HCT116 (cell line): ENCODE measurements around the gene PKN1. TPM values are rescaled to one million over a fixed set of nuclear protein-coding genes. Genes with fewer than 3 reads are reported as not detected.
A peak's percentile ranks its signal among the peaks of the same experiment; 100 is the strongest.

Experiments used
- ATAC-seq: fragments of 200-7000 bp; cut with Tn5 transposase; 2 replicates; pipeline ENCODE4 v1.9.1; 2020; ENCODE audit warnings: mild to moderate bottlenecking, moderate library complexity
- BruUV-seq: library from RNA; stranded (reverse); fragments of 400-500 nt; replicated peaks from 2 replicates; lab custom pipeline; 2021; lab: Mats Ljungman, UMichigan
- CTCF ChIA-PET: fragments of 300-600 bp; sonication (Branson Sonifier 250); formaldehyde crosslinking; loops from one replicate; lab custom pipeline; 2021; ENCODE audit warnings: antibody characterized with exemption; lab: Charles Lee
- POLR2A ChIA-PET: fragments of 300-600, 350-600 bp; sonication (Branson Sonifier 250); formaldehyde crosslinking; loops from one replicate; lab custom pipeline; 2021; ENCODE audit warnings: antibody characterized with exemption; lab: Charles Lee
- RAD21 ChIA-PET, 2 experiments: fragments of 300-600 bp; sonication (Branson Sonifier 250); formaldehyde crosslinking; loops; one replicate each; lab custom pipeline; 2023; ENCODE audit warnings: low total read pairs in 2 of 2; ENCODE audit not compliant: uncharacterized antibody in 2 of 2, unreplicated experiment in 2 of 2, low non-redundant PET in 1 of 2; lab: Charles Lee
- DNase-seq: peaks from one replicate; pipeline ENCODE4 v3.0.0-alpha.2; 2010; ENCODE audit warnings: low read depth, low spot score
- H2AFZ ChIP-seq: fragments of 200-600 bp; shearing (Covaris generic), sonication (generic); 2 replicates; pipeline ENCODE4 v1.6.1; 2017; ENCODE audit warnings: low read depth, mixed run types, mixed read lengths, antibody characterized with exemption, low read length; ENCODE audit not compliant: poor library complexity, severe bottlenecking
- H3K27ac ChIP-seq: 2 replicates; pipeline ENCODE4 v1.5.1; 2012; ENCODE audit warnings: low read depth, low read length
- H3K27me3 ChIP-seq: fragments of 200-600 bp; sonication (generic); 2 replicates; pipeline ENCODE4 v1.6.1; 2016; ENCODE audit warnings: mixed run types, low read length, mixed read lengths; ENCODE audit not compliant: insufficient read depth
- H3K36me3 ChIP-seq, 2 experiments: fragments of 200-500 bp in 1 of 2; fragments of 200-600 bp in 1 of 2; sonication (Bioruptor generic) in 1 of 2; sonication (generic) in 1 of 2; 2 replicates each; pipeline versions ENCODE4 v1.5.1 to v1.6.1; 2014 to 2016; ENCODE audit warnings: low read length in 2 of 2, inconsistent platforms in 1 of 2, mixed read lengths in 1 of 2, mixed run types in 1 of 2; ENCODE audit not compliant: insufficient read depth in 2 of 2, control insufficient read depth in 1 of 2
- H3K4me1 ChIP-seq, 2 experiments: fragments of 200-600 bp in 1 of 2; sonication (generic) in 1 of 2; 2 replicates each; pipeline versions ENCODE4 v1.5.1 to v1.6.1; 2012 to 2017; ENCODE audit warnings: low read length in 2 of 2, inconsistent platforms in 1 of 2, mild to moderate bottlenecking in 1 of 2, mixed read lengths in 1 of 2, mixed run types in 1 of 2, moderate library complexity in 1 of 2; ENCODE audit not compliant: insufficient read depth in 2 of 2, control insufficient read depth in 1 of 2
- H3K4me2 ChIP-seq: fragments of 200-600 bp; sonication (generic); 2 replicates; pipeline ENCODE4 v1.6.1; 2017; ENCODE audit warnings: mixed run types, low read length, mixed read lengths
- H3K4me3 ChIP-seq, 2 experiments: fragments of 200-600 bp in 1 of 2; sonication (generic) in 1 of 2; replicated peaks in 1 of 2; 2 replicates each; pipeline ENCODE4 v1.5.1; 2011 to 2016; ENCODE audit warnings: low read length in 2 of 2, control low read depth in 1 of 2, low read depth in 1 of 2, mild to moderate bottlenecking in 1 of 2, mixed read lengths in 1 of 2, mixed run types in 1 of 2
- H3K79me2 ChIP-seq: fragments of 200-600 bp; sonication (generic); 2 replicates; pipeline ENCODE4 v1.6.1; 2017; ENCODE audit warnings: mild to moderate bottlenecking, mixed run types, low read length, moderate library complexity, mixed read lengths; ENCODE audit not compliant: insufficient read depth
- H3K9ac ChIP-seq: fragments of 200-600 bp; sonication (generic); 2 replicates; pipeline ENCODE4 v1.6.1; 2016; ENCODE audit warnings: low read length, mixed read lengths
- H3K9me2 ChIP-seq: fragments of 200-600 bp; sonication (generic), shearing (Covaris generic); 2 replicates; pipeline ENCODE4 v1.6.1; 2017; ENCODE audit warnings: mixed run types, mild to moderate bottlenecking, moderate library complexity; ENCODE audit not compliant: insufficient read depth
- H3K9me3 ChIP-seq, 2 experiments: fragments of 200-500 bp in 1 of 2; fragments of 200-600 bp in 1 of 2; sonication (Bioruptor generic) in 1 of 2; sonication (generic) in 1 of 2; 2 replicates each; pipeline ENCODE4 v1.6.1; 2014 to 2017; ENCODE audit warnings: low read length in 2 of 2, mixed read lengths in 2 of 2, inconsistent platforms in 1 of 2, low read depth in 1 of 2, mild to moderate bottlenecking in 1 of 2, mixed run types in 1 of 2, moderate library complexity in 1 of 2; ENCODE audit not compliant: control insufficient read depth in 1 of 2, insufficient read depth in 1 of 2
- H4K20me1 ChIP-seq: fragments of 200-600 bp; sonication (generic), shearing (Covaris generic); 2 replicates; pipeline ENCODE4 v1.6.1; 2017; ENCODE audit warnings: mixed run types, mild to moderate bottlenecking, moderate library complexity; ENCODE audit not compliant: insufficient read depth
- CTCF ChIP-seq, 3 experiments: fragments of 200-600 bp in 1 of 3; sonication (generic) in 1 of 3; IDR thresholded peaks in 2 of 3; conservative IDR thresholded peaks in 1 of 3; 2 replicates each; pipeline ENCODE4 v1.5.1; 2012 to 2017; ENCODE audit warnings: low read depth in 2 of 3, low read length in 2 of 3, antibody characterized with exemption in 1 of 3, borderline replicate concordance in 1 of 3, control low read depth in 1 of 3, mild to moderate bottlenecking in 1 of 3, mixed read lengths in 1 of 3, mixed run types in 1 of 3, moderate library complexity in 1 of 3; ENCODE audit not compliant: insufficient read depth in 1 of 3
- ELF1 ChIP-seq: IDR thresholded peaks from 2 replicates; pipeline ENCODE4 v1.6.1; 2012; ENCODE audit warnings: low read depth, borderline replicate concordance
- intact Hi-C: fragments of 100-400 bp; cut with micrococcal nuclease; formaldehyde crosslinking; loops from 2 replicates; pipeline ENCODE4 v1.10.0; 2022
- total RNA-seq: library from RNA; stranded (reverse); gene quantifications from one replicate; pipeline ENCODE4 v1.2.1, GENCODE V29; 2021; ENCODE audit not compliant: unreplicated experiment

The PKN1 gene
- total RNA-seq, 1 experiment from 2014 or later: 248 TPM

- TF ChIP-seq CTCF (IDR thresholded peaks at IDR 0.05 in 2 of 3, conservative IDR thresholded peaks at IDR 0.05 in 1 of 3; ENCODE audit: borderline replicate concordance in 1 of 3, insufficient read depth in 1 of 3, low read depth in 2 of 3, low read length in 2 of 3): no peak
- TF ChIP-seq, all 23 proteins: peak for 0
Observed at GRCh38 chr19:14408491-14409145, 24.5 kb upstream of the PKN1 start (continued).

- no peak overlapping the region; the same call in 1 of the 2 replicates for H3K27ac ChIP-seq
- intact Hi-C loops: loop anchor here (5.0 kb wide), 1 partner anchor 272 kb away; the partner anchor contains the start of gene ASF1B
- H3K27me3 ChIP-seq: no peaks in the 10 kb centered on the region
- ChIA-PET POLR2A (no interaction called here), CTCF (no interaction called here)
- no peak overlapping the region for H3K4me2 ChIP-seq
- H3K4me3 ChIP-seq: no peak overlapping the region
- no peaks in the 10 kb centered on the region for H3K9me2 ChIP-seq
- H4K20me1 ChIP-seq: peaks cover 3% of the 10 kb centered on the region; the same call in 1 of the 2 replicates
- no peak for TF ChIP-seq ELF1
- TF ChIP-seq, all 23 proteins: peak for 0
- TSS peak; percentile 49 for BruUV-seq
- RAD21 ChIA-PET: no interaction called here
- H3K4me1 ChIP-seq: peaks cover 9 to 17% of the 10 kb centered on the region in 2 experiments; a peak in 3 of 4 replicates
- no peak overlapping the region for H3K9ac ChIP-seq
- peaks cover 42 to 71% of the 10 kb centered on the region in 2 experiments for H3K36me3 ChIP-seq
- no peak overlapping the region for H2AFZ ChIP-seq
- ATAC-seq (no peak), DNase-seq (no peak)
- H3K79me2 ChIP-seq: peaks cover 48% of the 10 kb centered on the region
- H3K9me3 ChIP-seq: no peaks in the 10 kb centered on the region
Observed at GRCh38 chr19:14409146-14410023, 23.7 kb upstream of the PKN1 start.
